HG03378 (cell line): ENCODE measurements around the gene PTPRN.
"Not testable (repeated sequence)": the region's sequence is repeated elsewhere in the genome, so short reads cannot be mapped to it uniquely, and the experiment has no call there.

Source experiments
- ATAC-seq: cut with Tn5 transposase; IDR thresholded peaks from one replicate; pipeline ENCODE4 v1.9.1; 2021; ENCODE audit warnings: mild to moderate bottlenecking, moderate library complexity; ENCODE audit not compliant: unreplicated experiment

The PTPRN gene

GRCh38 chr2:219309278-219309677 is at the start of gene PTPRN:
Gene PTPRN (minus strand): TSS chr2:219309401. CDS start chr2:219309332, 69 bp downstream.
- ATAC-seq, result no peak

DNA sequence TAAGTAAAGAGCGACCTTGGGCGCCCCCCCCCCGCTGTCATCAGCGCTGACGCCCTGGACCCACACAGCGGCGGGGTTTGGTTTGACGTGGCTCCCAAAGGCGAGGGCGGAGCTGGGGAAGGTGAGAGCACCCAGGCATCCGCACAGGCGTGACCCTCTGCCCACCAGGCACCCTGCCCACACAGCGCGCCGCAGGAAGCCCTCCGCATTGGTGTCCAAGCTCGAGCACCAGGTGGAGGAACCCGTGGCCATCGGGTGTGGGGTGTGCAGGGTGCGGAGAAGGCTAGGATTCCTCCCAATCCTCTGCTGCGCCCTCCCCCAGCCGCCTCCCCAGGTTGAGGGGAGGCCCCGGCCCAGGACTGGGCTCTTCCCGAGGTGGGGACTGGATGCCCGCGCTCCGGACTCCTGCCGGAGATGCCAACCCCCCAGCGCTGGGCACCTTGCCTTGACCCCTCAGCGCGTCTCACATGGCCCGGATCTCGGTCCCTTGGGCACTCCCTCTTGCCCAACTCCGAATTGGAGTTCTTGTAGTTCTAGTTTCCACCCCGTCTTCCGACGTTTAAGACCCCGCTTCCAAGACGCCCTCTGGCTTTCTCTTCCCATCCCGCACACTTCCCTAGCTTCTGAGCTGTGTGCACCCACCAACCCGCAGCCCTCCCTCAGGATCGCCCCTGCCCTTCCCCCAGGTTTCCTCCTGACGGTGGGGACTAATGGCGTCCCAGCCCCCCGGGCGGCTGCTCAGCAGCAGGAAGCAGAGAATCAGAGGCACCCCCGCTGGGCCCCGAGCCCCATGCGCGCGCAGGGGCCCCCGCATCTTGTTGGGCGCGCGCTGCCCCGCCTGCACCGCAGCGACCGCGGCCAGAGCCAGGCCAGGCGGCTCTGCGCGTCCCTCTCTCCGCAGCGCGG is 49.2 kb upstream of the PTPRN start:
- ATAC-seq, result no peak

DNA sequence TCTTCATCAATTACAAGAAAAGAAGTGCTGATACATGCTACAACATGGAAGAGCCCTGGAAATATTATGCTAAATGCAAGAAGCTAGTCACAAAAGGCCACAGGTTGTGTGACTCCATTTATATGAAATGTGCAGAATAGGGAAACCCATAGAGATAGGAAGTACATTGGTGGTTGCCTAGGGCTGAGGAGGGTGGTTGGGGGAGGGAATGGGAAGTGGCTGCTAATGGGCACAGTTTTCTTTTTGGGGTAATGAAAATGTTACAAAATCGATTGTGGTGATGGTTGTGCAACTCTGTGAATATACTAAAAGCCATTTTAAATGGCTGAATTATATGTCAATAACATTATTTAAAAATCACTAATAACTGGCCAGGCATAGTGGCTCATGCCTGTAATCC is 47.6 kb upstream of the PTPRN start:
- ATAC-seq, result no peak

DNA sequence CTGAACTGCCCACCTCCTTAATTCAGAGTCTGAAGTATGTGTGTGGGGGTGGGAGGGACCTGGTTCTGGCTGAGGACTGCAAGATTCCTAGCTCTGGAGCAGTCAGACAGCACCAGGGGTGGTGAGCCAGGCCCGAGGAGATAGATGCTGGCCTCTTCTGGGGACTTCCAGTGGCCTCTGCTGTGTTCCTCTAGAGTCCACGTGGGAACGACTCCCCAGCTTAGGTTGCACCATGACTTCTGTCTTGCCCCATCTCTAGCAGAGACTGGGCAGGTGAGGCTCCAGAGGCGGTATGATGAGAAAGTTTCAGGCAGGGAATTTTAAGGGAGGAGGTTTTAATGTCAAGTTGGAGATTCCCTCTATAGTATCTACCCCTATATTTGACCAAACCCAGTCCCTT is 45.4 kb upstream of the PTPRN start:
- no peak for ATAC-seq

DNA sequence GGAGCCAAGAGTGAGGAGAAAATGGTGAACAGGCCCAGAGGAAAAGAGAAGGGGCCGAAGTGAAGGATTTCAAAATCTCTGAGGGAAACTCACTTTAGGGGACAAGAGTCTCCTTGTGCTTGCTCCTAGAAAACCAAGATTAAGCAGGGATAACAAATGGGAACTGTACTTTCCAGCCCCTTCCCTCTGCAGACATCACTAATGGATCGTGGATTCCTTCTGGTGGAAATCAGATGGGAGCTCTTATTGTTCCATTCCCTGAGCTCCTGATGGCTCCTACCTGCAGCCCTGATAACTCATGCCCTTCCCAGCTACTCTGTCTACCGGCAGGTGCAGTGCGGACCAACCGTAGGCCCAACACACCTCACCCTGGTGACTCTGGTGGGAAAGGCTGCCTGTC is 43.9 kb upstream of the PTPRN start:
- no peak for ATAC-seq

- no peak for ATAC-seq
Observed at GRCh38 chr2:219352448-219353023, 43.3 kb upstream of the PTPRN start.

GRCh38 chr2:219350710-219351221 is 41.6 kb upstream of the PTPRN start:
- no peak for ATAC-seq

DNA sequence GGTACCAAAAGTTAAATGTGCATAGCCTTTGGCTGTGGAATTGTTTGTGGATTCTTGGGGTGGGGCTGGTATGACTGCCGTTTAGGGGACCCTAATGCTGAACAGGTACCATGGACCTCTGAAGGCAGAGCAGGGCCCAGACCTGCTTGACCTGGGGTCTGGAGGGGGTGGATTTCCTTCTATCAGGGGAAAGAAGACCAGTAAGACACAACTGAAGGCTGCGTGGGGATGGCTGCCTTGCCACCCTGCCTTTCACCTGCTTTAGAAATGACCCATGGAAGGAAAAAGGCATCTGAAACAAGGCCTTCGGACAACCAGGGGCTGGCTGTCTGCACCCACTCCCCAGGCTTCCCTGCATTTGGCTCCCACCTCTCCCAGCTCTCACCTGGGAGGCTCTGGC is 41.0 kb upstream of the PTPRN start:
- ATAC-seq, result no peak

GRCh38 chr2:219344751-219345430 is 35.7 kb upstream of the PTPRN start:
- ATAC-seq, result no peak

DNA sequence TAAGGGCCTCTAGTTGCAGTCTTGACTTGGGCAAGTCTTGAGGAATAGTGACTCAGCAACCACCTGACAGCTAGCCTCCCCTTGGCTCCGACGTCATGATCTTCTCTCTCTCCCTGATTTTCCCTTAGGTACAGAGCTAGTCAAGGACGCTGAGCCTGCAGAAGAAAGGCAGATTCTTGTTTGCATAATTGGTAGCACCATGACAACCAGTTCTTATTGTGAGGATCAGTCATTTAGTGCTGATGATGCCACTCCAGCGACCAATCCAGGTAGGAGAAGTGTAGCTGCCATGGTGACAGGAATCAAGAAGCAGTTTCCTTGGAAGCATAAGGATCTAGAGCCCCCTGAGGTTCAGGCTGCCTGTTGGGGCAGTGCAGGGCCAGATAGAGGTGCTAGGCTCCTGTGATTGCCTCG is 26.2 kb upstream of the PTPRN start:
- ATAC-seq, result no peak

GRCh38 chr2:219334076-219334475 is 24.9 kb upstream of the PTPRN start:
- ATAC-seq, result no peak

DNA sequence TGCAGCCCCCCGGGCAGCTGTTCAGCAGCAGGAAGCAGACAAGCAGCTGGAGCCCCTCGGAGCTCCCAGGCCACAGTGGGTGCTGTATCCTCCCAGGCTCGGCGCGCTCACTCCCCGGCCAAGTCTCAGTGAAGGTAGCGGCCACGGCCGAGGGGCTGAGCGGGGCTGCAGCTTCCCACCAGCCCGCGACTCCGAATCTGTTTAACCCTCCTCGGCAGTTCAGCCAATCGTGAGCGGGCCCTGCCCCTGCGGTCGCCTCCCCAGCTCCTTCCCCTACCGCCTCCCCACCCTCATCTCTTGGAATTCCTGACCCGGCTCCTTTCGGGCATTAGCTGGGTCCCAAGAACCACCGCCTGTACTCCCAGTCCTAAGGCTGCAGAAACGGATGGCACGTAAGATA is 23.3 kb upstream of the PTPRN start, which contains the start of gene RESP18:
Gene RESP18 (minus strand): TSS at position 203 of the 400 bp plus-strand sequence.
- no peak for ATAC-seq

DNA sequence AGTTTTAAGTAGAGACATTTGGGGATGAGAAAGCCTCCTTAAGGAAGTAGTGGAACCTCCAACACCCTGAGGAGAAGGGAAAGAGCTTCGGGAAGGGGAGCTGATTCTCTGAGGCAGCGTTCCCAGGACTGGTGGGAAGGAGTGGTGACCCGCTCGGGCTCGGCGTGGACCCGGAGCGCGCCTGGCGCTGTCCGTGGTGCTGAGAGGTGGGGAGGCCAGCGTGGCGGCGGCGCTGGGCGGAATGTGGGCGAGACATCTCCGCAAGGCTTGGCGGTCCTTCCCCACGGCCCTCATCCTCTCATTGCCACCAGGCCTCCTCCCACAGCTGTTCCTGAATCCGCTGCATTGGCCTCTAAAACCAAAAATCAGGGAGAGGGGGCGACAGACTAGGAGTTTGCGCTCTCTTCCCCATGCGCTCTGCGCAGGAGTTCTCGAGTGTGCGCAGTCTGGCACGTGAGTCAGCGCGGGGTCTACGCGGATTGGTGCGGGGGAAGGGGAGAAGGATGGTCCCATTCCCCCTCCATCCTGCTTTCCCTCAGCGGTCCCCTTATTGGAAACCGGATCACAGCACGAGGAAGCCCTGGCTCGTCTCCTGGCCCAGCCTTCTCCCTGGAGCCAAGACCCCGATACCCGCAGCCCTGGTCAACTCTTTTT is 22.5 kb upstream of the PTPRN start:
- ATAC-seq, result no peak

DNA sequence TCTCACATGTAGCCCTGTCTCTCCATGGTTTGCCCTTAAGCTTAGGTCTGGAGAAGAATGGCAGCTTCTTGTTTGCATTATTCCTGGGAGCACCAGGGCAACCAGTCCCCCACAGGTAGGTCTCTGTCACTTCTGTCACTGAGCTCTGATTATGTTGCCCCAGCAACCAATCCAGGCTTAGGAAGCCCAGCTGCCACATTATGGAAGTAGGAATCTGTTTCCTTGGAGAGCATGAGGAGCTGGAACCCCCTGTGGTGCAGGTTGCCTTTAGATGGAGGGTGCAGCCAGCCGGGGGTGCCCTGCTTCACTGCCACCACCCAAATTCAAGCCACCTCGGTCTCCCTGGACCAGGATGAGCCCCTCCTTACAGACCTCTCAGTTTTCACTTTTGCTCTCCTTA is 18.5 kb upstream of the PTPRN start:
- ATAC-seq, result no peak

DNA sequence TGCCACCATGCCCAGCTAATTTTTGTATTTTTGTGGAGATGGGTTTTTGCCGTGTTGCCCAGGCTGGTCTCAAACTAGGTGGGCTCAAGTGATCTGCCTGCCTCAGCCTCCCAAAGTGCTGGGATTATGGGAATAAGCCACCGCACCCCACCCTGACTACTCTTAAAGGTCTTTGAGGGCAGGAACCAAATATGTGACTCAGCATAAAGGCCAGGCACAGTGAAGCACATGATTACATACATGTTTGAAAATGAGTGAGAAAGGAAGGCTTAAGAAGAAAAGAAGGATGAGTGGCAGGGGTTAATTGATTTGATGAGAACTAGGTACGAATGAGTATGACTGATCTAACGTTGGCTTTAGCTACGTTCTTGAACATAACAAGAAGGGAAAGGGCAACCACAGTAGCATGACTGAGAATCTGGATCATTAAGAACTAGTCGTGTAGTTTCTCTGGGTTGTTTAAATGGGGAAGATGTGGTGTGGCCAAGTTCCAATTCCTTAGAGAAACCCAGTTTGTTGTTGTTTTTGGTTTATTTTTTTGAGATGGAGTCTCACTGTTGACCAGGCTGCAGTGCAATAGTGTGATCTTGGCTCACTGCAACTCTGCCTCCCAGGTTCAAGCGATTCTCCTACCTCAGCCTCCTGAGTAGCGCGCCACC is 16.6 kb upstream of the PTPRN start:
- ATAC-seq, result no peak

- ATAC-seq, result no peak
Observed at GRCh38 chr2:219325136-219325535, 15.9 kb upstream of the PTPRN start.

DNA sequence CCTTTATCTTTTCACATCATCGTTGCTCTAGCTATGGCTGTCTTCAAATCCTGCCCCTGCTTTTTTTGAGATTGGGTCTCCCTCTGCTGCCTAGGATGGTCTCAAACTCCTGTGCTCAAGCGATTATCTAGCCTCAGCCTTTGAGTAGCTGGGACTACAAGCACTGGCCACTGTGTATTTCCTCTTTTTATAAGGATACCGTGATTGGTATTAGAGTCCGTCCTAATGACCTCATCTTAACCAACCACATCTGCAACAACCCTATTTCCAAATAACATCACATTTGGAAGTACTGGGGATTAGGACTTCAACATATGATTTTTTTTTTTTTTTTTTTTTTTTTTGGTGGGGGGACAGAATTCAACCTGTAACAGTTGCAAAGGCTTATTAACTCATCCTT is 14.2 kb upstream of the PTPRN start:
- ATAC-seq, result no peak

DNA sequence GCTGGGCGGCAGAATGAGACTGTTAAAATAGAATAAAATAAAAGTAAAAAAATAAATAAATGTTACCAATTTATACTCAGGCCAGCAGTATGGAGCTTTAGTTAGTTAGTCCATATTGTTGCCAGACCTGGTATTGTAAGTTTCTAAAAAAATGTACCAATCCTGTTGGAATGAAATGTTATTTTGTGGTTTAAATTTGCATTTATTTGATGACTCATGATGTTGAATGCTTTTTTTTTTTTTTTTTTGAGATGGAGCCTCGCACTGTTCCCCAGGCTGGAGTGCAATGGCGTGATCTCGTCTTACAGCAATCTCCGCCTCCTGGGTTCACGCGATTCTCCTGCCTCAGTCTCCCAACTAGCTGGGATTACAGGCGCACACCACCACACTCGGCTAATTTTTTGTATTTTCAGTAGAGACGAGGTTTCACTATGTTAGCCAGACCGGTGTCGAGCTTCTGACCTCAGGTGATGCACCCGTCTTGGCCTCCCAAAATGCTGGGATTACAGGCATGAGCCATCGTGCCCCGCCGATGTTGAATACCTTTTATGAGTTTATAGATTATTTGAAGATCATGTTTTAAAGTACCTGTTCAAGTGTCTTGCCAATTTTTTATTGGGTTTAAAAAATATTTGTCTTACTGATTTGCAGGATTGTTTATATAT is 5.7 kb upstream of the PTPRN start:
- ATAC-seq, result no peak

- not testable (repeated sequence) for ATAC-seq
Observed at GRCh38 chr2:219312683-219313263, 3.6 kb upstream of the PTPRN start.
